Ascending aorta (tissue), 2 donors: Measurements from ENCODE around the gene NCAPD3. TPM values are rescaled to one million over a fixed set of nuclear protein-coding genes. Genes with fewer than 3 reads are reported as not detected.

ENCODE experiments used
- DNase-seq, 2 donors: peaks; one replicate each; pipeline ENCODE4 v3.0.0-alpha.2; 2019; ENCODE audit warnings: low spot score in 2 of 2
- H3K27ac ChIP-seq, 2 donors: fragments of 200-600 bp; sonication (generic); one replicate each; pipeline ENCODE4 v1.5.1; 2016 to 2017; ENCODE audit warnings: mild to moderate bottlenecking in 1 of 2
- H3K27me3 ChIP-seq: fragments of 200-600 bp; sonication (generic); one replicate; pipeline ENCODE4 v1.5.1; 2017
- H3K36me3 ChIP-seq, 2 donors: fragments of 200-600 bp; sonication (generic); one replicate each; pipeline ENCODE4 v1.5.1; 2016
- H3K4me1 ChIP-seq, 2 donors: fragments of 200-600 bp; sonication (generic); one replicate each; pipeline ENCODE4 v1.5.1; 2016 to 2017; ENCODE audit warnings: mild to moderate bottlenecking in 1 of 2
- H3K4me3 ChIP-seq, 2 donors: fragments of 200-600 bp; sonication (generic); one replicate each; pipeline ENCODE4 v1.5.1; 2016 to 2017; ENCODE audit warnings: mild to moderate bottlenecking in 1 of 2
- H3K9me3 ChIP-seq, 2 donors: fragments of 200-600 bp; sonication (generic); one replicate each; pipeline ENCODE4 v1.5.1; 2016
- intact Hi-C: fragments of 100-400 bp; cut with DNase I; formaldehyde crosslinking; loops from one replicate; pipeline ENCODE4 v1.15.1; 2023
- total RNA-seq: library from RNA; depleted of rRNA; stranded (reverse); fragments of >200 nt; gene quantifications from one replicate; pipeline ENCODE4 v1.1.0, GENCODE V29; 2016
- TF ChIP-seq, protein P1 (sequence below), 3 experiments: fragments of 200-600 bp in 2 of 3; fragments of 450-650 bp in 1 of 3; sonication (generic) in 2 of 3; IDR thresholded peaks; one replicate each; pipeline ENCODE4 v1.5.1; 2016 to 2019; ENCODE audit warnings: antibody characterized with exemption in 3 of 3, mild to moderate bottlenecking in 1 of 3, moderate library complexity in 1 of 3

NCAPD3 gene
- total RNA-seq, 1 donor from 2014 or later = 4.8 TPM

- peaks cover 0 to 9% of the 10 kb centered on the region in 2 donors for H3K4me1 ChIP-seq
- intact Hi-C loops = no loop called here
- no peaks in the 10 kb centered on the region for H3K27me3 ChIP-seq
- no peak overlapping the region for H3K27ac ChIP-seq
- H3K36me3 ChIP-seq = peaks cover 31 to 51% of the 10 kb centered on the region in 2 donors
- H3K9me3 ChIP-seq = no peaks in the 10 kb centered on the region
- TF ChIP-seq, protein P1, sequence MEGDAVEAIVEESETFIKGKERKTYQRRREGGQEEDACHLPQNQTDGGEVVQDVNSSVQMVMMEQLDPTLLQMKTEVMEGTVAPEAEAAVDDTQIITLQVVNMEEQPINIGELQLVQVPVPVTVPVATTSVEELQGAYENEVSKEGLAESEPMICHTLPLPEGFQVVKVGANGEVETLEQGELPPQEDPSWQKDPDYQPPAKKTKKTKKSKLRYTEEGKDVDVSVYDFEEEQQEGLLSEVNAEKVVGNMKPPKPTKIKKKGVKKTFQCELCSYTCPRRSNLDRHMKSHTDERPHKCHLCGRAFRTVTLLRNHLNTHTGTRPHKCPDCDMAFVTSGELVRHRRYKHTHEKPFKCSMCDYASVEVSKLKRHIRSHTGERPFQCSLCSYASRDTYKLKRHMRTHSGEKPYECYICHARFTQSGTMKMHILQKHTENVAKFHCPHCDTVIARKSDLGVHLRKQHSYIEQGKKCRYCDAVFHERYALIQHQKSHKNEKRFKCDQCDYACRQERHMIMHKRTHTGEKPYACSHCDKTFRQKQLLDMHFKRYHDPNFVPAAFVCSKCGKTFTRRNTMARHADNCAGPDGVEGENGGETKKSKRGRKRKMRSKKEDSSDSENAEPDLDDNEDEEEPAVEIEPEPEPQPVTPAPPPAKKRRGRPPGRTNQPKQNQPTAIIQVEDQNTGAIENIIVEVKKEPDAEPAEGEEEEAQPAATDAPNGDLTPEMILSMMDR (IDR thresholded peaks at IDR 0.05) = no peak
- H3K4me3 ChIP-seq = no peak overlapping the region
- DNase-seq = no peak
Observed at GRCh38 chr11:134145715-134146114, 78.1 kb downstream of the NCAPD3 start.

DNA sequence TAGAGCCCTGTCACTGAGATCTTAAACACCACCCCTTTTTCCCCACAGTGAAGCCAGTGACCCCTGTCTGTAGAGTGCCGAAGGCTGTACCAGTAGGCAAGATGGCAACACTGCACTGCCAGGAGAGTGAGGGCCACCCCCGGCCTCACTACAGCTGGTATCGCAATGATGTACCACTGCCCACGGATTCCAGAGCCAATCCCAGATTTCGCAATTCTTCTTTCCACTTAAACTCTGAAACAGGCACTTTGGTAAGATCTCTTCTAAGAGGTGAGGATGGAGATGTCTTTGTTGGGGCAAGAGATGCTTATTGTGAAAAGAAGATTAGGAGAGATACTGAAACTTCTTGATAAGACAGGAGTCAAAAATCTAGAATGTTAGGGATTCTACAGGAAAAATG is 79.0 kb downstream of the NCAPD3 start:
- peaks cover 26 to 48% of the 10 kb centered on the region in 2 donors for H3K36me3 ChIP-seq
- intact Hi-C loops = loop anchor here (5.0 kb wide), 1 partner anchor 217 kb away; no protein-coding TSS in a partner anchor

DNA sequence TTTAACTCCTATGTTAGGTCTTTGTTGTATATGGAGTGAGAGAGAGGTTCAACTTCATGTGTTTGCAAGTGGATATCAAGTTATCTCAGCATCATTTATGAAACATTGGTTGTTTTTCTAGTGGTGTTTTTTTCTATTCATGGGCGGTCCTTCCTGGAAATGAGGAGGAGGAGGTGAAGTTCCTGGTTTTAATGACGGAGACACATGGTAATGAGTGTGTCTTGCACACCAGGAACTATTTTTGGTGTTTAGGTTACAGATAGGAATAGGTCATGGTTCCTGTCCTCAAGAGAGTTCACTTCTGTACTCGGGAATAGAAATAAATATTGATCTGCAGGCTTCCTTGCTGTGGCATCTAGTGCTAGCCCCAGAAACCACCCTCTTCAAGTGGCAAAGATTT is 80.0 kb downstream of the NCAPD3 start:
- intact Hi-C loops = loop anchor here (5.0 kb wide), 1 partner anchor 216 kb away; no protein-coding TSS in a partner anchor
- H3K27me3 ChIP-seq = no peaks in the 10 kb centered on the region
- H3K36me3 ChIP-seq = peaks cover 18 to 38% of the 10 kb centered on the region in 2 donors
- H3K4me1 ChIP-seq = peaks cover 0 to 15% of the 10 kb centered on the region in 2 donors
- TF ChIP-seq, protein P1 (IDR thresholded peaks at IDR 0.05) = no peak
- peak overlapping the region in 1 of 2 donors; percentile 23 for H3K27ac ChIP-seq
- no peak for DNase-seq
- H3K4me3 ChIP-seq = no peak overlapping the region
- H3K9me3 ChIP-seq = no peaks in the 10 kb centered on the region

More for the DNA sequence above, 79.0 kb downstream of the NCAPD3 start:
- DNase-seq = no peak
- no peak overlapping the region for H3K4me3 ChIP-seq
- no peaks in the 10 kb centered on the region for H3K9me3 ChIP-seq
- peaks cover 0 to 6% of the 10 kb centered on the region in 2 donors for H3K4me1 ChIP-seq
- no peak overlapping the region for H3K27ac ChIP-seq
- H3K27me3 ChIP-seq = no peaks in the 10 kb centered on the region
- TF ChIP-seq, protein P1 (IDR thresholded peaks at IDR 0.05) = no peak

DNA sequence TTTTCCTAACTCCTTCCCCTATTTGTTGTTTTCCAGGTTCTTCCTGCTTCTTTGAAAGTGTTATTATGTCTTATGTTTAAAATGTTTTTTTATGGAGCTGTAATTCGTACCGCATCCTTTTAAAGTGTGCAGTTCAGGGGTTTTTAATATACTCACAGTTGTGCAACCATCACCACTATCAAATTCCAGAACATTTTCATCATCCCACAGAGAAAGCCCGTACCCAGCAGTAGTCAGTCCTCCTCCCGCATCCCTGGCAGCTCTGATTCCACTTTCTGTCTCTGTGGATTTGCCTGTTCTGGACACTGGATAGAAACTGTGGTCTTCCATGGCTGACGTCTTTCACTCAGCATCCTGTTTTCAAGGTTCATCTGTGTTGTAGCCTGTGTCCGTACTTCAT is 81.2 kb downstream of the NCAPD3 start:
- no peak for DNase-seq
- TF ChIP-seq, protein P1 (IDR thresholded peaks at IDR 0.05) = no peak
- intact Hi-C loops = loop anchor here (5.0 kb wide), 1 partner anchor 215 kb away; no protein-coding TSS in a partner anchor
- no peak overlapping the region for H3K27ac ChIP-seq
- peaks cover 18 to 35% of the 10 kb centered on the region in 2 donors for H3K36me3 ChIP-seq
- no peaks in the 10 kb centered on the region for H3K9me3 ChIP-seq
- peaks cover 0 to 10% of the 10 kb centered on the region in 2 donors for H3K4me1 ChIP-seq
- H3K4me3 ChIP-seq = no peak overlapping the region
- H3K27me3 ChIP-seq = no peaks in the 10 kb centered on the region

DNA sequence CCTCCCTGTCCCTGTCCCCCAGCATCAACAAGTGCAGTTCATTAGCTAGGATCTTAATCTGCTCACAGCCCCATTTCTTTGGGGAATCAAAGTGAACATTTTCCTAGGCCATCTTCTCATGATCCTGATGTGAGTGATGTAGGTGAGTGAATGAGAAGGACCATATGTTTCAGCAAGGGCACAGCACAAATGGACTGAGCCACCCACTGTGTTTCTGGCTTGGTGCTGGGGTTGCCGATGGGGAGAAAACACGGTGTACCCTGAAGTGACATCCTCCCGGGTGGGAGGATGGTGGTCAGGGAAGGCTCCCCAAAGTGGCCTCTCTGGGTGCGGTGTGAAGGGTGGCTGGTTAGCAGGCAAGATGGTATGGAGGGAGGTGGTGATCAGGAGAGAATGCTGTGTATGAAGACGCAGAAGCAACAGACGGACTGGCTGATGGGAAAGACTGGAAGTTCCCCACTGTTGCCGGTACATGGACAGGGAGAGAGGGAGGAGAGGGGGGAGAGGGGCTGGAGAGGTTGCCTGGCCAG is 82.7 kb downstream of the NCAPD3 start:
- no peak overlapping the region for H3K4me3 ChIP-seq
- H3K9me3 ChIP-seq = no peaks in the 10 kb centered on the region
- peaks cover 12 to 29% of the 10 kb centered on the region in 2 donors for H3K36me3 ChIP-seq
- DNase-seq = no peak
- TF ChIP-seq, protein P1 (IDR thresholded peaks at IDR 0.05) = no peak
- peaks cover 0 to 10% of the 10 kb centered on the region in 2 donors for H3K4me1 ChIP-seq
- H3K27ac ChIP-seq = no peak overlapping the region
- intact Hi-C loops = loop anchor here (5.0 kb wide), 1 partner anchor 214 kb away; no protein-coding TSS in a partner anchor
- H3K27me3 ChIP-seq = no peaks in the 10 kb centered on the region
